Caki2 (cell line): ENCODE measurements around the gene QRSL1. TPM values are rescaled to one million over a fixed set of nuclear protein-coding genes. Genes with fewer than 3 reads are reported as not detected.
"Not testable (repeated sequence)": the region's sequence is repeated elsewhere in the genome, so short reads cannot be mapped to it uniquely, and the experiment has no call there.

Source experiments
- DNase-seq: peaks from one replicate; pipeline ENCODE4 v3.0.0-alpha.2; 2015; ENCODE audit warnings: low read depth
- in situ Hi-C: cut with HindIII; loops from 2 replicates; pipeline ENCODE4 v1.10.0; 2016; ENCODE audit warnings: low sequenced_read_pairs, low pct_unique_long_range_greater_than_20kb, mixed read lengths
- total RNA-seq: library from RNA; depleted of rRNA; stranded (reverse); fragments of >200 nt; shearing (Covaris generic); gene quantifications from 2 replicates; pipeline ENCODE4 v1.2.3, GENCODE V29; 2014; ENCODE audit warnings: low replicate concordance

Gene QRSL1
- total RNA-seq, 1 experiment from 2014 or later: 17.0 TPM

DNA sequence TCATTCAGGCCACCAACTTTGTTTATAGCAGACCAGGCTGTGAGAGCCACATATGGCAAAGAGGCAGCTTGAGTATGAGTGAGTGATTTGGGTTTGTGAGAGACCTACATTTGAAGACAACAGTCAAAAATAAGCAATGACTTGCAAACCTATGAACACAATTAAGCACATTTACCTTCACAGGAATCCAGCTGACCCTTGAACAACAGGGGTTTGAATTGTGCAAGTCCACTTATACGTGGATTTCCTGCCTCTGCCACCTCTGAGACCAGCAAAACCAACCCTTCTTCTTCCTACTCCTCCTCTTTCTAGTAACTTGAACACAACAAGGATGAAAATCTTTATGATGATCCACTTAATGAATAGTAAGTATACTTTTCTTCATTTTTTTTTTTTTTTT, 10.2 kb upstream of the QRSL1 start:
- in situ Hi-C loops: no loop called here
- DNase-seq: no peak

DNA sequence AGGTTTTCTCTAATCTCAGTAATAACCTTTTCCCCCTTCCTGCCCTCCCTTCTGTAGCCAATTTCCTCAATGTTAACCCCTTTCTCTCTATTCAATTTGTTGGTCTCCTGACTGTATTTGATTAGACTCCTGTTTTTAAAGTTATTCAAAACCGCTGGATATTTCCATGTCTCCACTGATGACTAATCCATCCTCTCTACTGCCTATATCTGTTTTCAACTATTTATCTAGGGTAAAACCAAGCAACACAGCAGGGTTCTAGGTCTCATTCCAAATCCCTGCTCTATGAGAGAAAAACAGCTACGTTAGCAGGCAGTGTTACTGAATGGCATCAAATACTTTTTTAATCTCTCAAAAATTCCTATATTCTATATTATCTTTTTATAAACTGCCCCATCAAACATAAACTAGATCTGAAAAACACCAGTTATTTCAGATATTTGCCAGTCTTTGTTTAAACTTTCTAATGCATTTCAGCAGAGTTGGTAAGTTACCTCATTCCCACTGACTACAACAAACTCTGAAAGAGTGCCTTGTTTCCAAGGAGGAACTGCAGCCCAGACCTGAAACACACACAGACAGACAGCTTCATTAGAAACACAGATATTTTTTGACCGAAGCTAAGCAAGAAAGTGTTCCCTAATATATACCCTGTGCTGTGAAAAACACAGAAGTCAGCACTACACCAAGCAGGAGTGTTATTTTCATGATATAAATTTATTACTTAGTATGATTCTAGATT, 8.3 kb upstream of the QRSL1 start:
- DNase-seq: no peak
- in situ Hi-C loops: no loop called here

GRCh38 chr6:106622412-106622811, 7.0 kb upstream of the QRSL1 start:
- in situ Hi-C loops: no loop called here
- no peak for DNase-seq

DNA sequence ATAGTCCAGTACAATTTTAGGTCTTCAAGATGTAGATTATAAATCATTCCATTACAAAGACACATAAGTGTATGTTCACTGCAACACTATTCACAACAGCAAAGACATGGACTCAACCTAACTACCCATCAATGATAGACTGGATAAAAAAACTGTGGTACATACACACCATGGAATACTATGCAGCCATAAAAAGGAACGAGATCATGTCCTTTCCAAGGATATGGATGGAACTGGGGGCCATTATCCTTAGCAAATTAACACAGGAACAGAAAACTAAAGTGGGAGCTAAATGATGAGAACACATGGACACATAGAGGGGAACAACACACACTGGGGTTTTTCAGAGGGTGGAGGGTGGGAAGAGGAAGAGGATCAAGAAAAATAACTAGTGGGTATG, 6.3 kb upstream of the QRSL1 start:
- DNase-seq: no peak
- in situ Hi-C loops: no loop called here

- no peak for DNase-seq
- in situ Hi-C loops: no loop called here
These were observed 2.9 kb upstream of the QRSL1 start for GRCh38 chr6:106626485-106626884.

DNA sequence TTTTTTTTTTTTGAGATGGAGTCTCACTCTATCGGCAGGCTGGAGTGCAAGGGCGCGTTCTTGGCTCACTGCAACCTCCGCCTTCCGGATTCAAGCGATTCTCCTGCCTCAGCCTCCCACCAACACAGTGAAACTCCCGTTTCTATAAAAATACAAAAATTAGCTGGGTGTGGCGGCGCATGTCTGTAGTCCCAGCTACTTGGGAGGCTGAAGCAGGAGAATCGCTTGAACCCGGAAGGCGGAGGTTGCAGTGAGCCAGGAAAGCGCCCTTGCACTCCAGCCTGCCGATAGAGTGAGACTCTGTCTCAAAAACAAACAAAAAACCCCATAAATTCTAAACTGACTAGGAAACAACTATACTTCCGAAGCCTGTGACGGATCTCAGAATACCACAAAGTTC, 1.6 kb upstream of the QRSL1 start:
- in situ Hi-C loops: not testable (repeated sequence)

DNA sequence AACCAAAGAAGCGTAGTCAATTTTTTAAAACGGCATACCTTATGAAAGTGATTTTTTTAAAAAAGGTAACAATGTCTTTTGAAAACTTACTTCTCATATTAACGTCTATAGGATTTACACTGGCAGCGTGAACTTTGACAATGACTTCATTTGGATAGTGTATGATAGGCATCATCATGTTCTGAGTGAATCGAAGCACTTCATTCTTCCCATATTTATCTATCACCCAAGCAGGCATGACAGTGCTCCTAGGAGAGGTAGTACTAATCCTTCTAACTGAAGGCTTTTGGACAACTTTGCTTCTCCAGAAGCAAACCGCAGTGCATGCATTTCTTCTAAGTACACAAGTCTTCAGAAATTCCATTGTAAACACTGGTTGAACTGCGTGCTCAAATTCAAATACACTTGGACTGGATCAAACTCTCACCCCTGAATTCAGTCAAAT, 698 bp upstream of the QRSL1 start:
- in situ Hi-C loops: no loop called here
- DNase-seq: no peak

More for the DNA sequence above, 1.6 kb upstream of the QRSL1 start:
- not testable (repeated sequence) for DNase-seq

- in situ Hi-C loops: no loop called here
These were observed 433 bp downstream of the QRSL1 start for GRCh38 chr6:106629859-106630163.

GRCh38 chr6:106630366-106630765, 988 bp downstream of the QRSL1 start:
- peak; percentile 49 for DNase-seq
- in situ Hi-C loops: no loop called here

More at GRCh38 chr6:106629859-106630163, 433 bp downstream of the QRSL1 start:
- no peak for DNase-seq

DNA sequence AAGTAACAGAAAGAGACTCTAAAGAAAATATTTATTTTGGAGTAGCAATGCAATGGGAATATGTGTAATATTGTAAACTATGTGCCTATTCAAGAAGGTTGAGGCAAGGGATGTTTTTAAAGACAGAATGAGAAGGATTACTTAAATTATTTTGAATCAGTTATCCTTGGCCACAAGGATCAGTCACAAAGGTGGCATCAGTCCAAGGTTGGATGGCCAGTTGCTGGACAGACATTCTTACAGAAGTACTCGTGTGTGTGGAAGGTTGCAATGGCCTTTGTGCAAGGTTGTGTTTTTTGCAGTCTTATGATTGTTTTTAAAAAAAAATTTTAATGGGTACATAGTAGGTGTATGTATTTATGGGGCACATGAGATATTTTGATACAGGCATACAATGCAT, 2.0 kb downstream of the QRSL1 start:
- in situ Hi-C loops: no loop called here
- DNase-seq: peak; percentile 19

GRCh38 chr6:106634565-106634964, 5.2 kb downstream of the QRSL1 start:
- DNase-seq: no peak
- in situ Hi-C loops: no loop called here

DNA sequence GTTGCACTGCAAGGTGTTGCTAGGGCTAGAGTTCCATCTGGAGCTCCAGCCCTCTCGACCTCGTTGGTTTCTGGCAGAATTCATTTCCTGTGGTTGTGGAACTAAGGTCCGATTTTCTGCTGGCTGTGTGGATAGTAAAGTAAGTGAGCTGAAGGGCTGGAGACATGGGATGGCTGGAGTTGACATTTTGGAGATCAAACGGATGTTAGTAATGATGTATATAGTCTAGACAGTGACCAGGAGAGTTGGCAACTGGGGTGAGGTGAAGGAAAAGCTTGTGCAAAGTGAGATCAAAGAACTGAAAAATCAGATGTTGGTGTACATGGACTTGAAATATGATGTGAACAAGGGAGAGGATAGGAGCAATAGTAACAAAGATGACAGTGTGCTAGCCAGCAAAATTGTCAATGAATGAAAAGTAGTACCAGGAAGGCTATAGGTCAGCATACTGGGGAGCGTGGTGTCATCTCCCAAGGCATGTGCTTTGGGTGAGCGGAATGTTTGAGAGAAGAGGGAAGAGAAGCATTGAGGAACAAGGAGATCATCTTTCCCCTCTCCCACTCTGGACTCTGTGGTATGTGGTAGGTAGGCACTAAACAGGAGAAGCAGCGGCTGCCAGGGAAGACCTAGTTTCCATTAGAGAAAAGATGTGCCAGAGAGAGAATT, 7.8 kb downstream of the QRSL1 start:
- DNase-seq: no peak
- in situ Hi-C loops: no loop called here

GRCh38 chr6:106637717-106638341, 8.5 kb downstream of the QRSL1 start:
- DNase-seq: no peak
- in situ Hi-C loops: no loop called here

DNA sequence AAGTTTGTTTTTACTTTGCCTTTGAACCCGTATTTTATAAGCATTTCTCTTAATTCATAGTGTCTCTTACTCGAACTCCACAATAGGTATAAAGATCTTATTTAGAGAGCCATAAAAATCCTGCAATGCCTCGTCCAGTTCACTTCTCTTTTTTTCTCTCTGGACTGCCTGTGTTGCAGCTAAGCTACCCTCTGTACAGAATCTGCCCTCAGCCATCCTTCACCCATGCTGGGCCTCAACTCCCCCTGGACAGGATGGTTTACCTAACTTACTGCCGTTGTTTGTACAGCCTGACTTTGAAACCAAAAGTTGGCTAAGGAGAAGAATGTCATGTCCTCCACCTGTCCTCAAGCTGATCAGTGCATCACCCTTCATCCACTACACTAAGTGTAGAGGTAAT, 10.4 kb downstream of the QRSL1 start:
- DNase-seq: no peak
- in situ Hi-C loops: no loop called here

DNA sequence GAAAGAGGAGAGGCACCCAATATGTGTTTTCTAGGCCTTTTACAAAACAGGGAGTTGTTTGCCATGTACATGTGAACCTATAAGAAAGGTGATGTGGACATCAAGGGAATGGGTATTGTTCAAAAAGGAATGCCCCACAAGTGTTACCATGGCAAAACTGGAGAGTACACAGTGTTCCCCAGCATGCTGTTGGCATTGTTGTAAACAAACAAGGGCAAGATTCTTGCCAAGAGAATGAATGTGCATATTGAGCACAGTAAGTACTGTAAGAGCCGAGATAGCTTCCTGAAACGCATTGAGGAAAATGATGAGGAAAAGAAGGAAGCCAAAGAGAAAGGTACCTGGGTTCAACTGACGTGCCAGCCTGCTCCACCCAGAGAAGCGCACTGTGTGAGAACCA, 13.1 kb downstream of the QRSL1 start:
- in situ Hi-C loops: no loop called here
- no peak for DNase-seq

DNA sequence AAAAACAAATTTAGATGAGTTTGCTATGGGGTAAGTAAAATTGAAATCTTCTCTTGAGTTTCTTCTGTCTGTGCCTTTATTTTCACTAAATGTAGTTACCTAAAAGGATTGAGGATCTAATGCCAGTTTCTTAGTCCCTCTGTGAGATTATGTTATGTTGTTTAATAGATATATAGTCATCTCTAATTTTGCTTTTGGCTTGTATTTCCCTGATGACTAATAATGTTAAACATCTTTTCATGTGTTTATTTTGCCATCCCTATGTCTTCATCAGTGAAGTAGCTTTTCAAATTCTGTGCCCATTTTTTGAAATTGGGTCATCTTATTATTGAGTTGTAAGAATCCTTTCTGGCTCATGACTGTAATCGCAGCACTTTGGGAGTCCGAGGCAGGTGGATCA, 13.7 kb downstream of the QRSL1 start:
- in situ Hi-C loops: no loop called here
- DNase-seq: no peak

DNA sequence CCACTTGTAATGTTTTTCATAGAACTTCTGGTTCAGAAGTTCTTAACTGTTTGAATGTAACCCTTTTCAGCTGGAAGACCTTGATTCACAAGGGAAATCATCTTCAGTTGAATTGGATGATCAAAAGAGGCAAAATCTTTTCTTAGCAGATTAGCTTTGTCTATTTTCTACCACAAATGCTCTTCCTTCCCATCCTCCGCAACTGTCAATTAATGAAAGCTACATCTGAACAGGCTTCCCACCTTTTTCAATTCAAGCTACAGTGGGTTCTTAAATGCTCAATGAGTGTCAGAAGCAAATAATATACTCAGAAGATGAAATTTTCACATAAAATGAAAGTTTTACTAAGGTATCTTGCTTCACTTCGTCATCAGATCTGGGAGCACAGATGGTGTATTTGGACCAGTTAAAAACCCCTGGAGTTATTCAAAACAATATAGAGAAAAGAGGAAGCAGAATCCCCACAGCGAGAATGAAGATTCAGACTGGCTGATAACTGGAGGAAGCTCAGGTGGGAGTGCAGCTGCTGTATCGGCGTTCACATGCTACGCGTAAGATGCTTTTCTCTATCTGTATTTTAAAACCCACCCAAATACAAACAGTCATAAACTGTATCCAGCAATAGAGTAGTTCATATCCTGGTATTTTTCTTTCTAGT, 19.4 kb downstream of the QRSL1 start:
- DNase-seq: no peak
- in situ Hi-C loops: no loop called here

DNA sequence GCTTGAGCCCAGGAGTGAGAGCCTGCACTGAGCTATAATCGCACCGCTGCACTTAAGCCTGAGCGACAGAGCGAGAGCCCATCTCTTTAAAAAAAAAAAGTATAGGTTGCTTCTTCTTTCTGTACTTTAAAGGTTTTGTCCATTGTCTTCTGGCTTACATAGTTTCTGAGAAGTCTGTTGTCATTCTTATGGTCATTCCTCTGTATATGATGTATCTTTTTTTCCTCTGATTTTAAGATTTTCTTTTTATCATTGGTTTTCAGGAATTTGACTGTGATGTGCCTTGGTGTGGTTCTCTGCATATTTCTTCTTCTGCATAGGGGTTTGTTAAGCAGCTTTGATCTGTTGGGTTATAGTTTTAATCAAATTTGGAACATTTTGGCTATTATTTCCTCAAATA, 29.1 kb downstream of the QRSL1 start:
- peak; percentile 21 for DNase-seq
- in situ Hi-C loops: no loop called here

- DNase-seq: no peak
- in situ Hi-C loops: no loop called here
These were observed 30.5 kb downstream of the QRSL1 start for GRCh38 chr6:106659859-106660258.
